MM.1S (cell line): Measurements from ENCODE around the gene GZMA.
"Not testable (repeated sequence)": the region's sequence is repeated elsewhere in the genome, so short reads cannot be mapped to it uniquely, and the experiment has no call there.

Source experiments
- DNase-seq: peaks from one replicate; pipeline ENCODE4 v3.0.0-alpha.2; 2015
- H2AFZ ChIP-seq: fragments of 300-600 bp; sonication (generic); 2 replicates; pipeline ENCODE4 v1.6.0; 2016; ENCODE audit warnings: antibody characterized with exemption, low read length
- H3F3A ChIP-seq: fragments of 300-600 bp; sonication (generic); 2 replicates; pipeline ENCODE4 v1.6.1; 2016; ENCODE audit warnings: mild to moderate bottlenecking, antibody characterized with exemption, low read length, moderate library complexity, mixed read lengths; ENCODE audit not compliant: insufficient read depth
- H3K27ac ChIP-seq: fragments of 300-600 bp; sonication (generic); 2 replicates; pipeline ENCODE4 v1.5.1; 2016; ENCODE audit warnings: mild to moderate bottlenecking, low read length
- H3K27me3 ChIP-seq: fragments of 300-600 bp; sonication (generic); replicated peaks from 2 replicates; pipeline ENCODE4 v1.6.0; 2016; ENCODE audit warnings: low read length; ENCODE audit not compliant: insufficient read depth
- H3K36me3 ChIP-seq: fragments of 300-600 bp; sonication (generic); replicated peaks from 2 replicates; pipeline ENCODE4 v1.6.1; 2016; ENCODE audit warnings: mild to moderate bottlenecking, low read length, mixed read lengths; ENCODE audit not compliant: insufficient read depth
- H3K4me1 ChIP-seq: fragments of 300-600 bp; sonication (generic); 2 replicates; pipeline ENCODE4 v1.6.1; 2016; ENCODE audit warnings: low read length, mixed read lengths
- H3K4me2 ChIP-seq: fragments of 300-600 bp; sonication (generic); 2 replicates; pipeline ENCODE4 v1.6.0; 2016; ENCODE audit warnings: low read depth, low read length
- H3K4me3 ChIP-seq: fragments of 300-600 bp; sonication (generic); 2 replicates; pipeline ENCODE4 v1.5.1; 2016; ENCODE audit warnings: low read length, mixed read lengths
- H3K79me2 ChIP-seq: fragments of 300-600 bp; sonication (generic); 2 replicates; pipeline ENCODE4 v1.6.1; 2016; ENCODE audit warnings: mixed run types, low read length, mixed read lengths
- H3K9ac ChIP-seq: fragments of 300-600 bp; sonication (generic); 2 replicates; pipeline ENCODE4 v1.6.1; 2016; ENCODE audit warnings: low read length, mixed read lengths
- H3K9me2 ChIP-seq: fragments of 300-600 bp; sonication (generic); replicated peaks from 2 replicates; pipeline ENCODE4 v1.6.1; 2016; ENCODE audit warnings: mild to moderate bottlenecking, low read length, mixed read lengths; ENCODE audit not compliant: insufficient read depth
- H3K9me3 ChIP-seq: fragments of 300-600 bp; sonication (generic); replicated peaks from 2 replicates; pipeline ENCODE4 v1.6.1; 2016; ENCODE audit warnings: mild to moderate bottlenecking, low read length, mixed read lengths; ENCODE audit not compliant: insufficient read depth
- H4K20me1 ChIP-seq: fragments of 300-600 bp; sonication (generic); 2 replicates; pipeline ENCODE4 v1.6.1; 2016; ENCODE audit warnings: mild to moderate bottlenecking, low read length, moderate library complexity, mixed read lengths; ENCODE audit not compliant: insufficient read depth
- CTCF ChIP-seq: fragments of 300-600 bp; sonication (generic); IDR thresholded peaks from 2 replicates; pipeline ENCODE4 v1.5.1; 2016; ENCODE audit warnings: antibody characterized with exemption, low read length, mixed read lengths
- EZH2 ChIP-seq: fragments of 300-600 bp; sonication (generic); optimal IDR thresholded peaks from 2 replicates; pipeline ENCODE3; 2017; ENCODE audit warnings: low read depth, mild to moderate bottlenecking, antibody characterized with exemption, low read length, mixed read lengths
- EZH2phosphoT487 ChIP-seq: fragments of 300-600 bp; sonication (generic); IDR thresholded peaks from 2 replicates; pipeline ENCODE4 v1.6.1; 2018; ENCODE audit warnings: antibody characterized with exemption, low read length

GZMA gene

DNA sequence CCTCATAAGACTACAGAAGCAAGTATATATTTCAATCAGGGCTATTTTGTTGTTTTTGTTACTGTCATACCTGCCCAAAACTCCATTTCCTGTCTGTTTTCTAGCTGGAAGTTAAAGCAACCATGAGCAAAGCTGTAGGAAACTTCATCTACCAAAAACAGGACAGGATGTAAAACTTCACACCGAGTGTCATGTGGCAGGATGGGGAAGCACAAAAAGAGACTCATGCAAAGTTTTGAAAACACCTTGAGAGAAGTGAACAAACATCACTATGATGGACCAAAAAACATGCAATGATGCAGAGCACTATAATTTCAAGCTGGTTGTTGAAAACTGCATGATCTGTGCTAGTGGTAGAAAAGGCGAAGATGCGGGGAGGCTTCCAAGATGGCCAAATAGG lies 6.3 kb upstream of the GZMA start:
- Histone ChIP-seq H2AFZ (no peak overlapping the region), H3K27ac (no peak overlapping the region), H3K9ac (no peak overlapping the region), H3K27me3 (peaks cover 2% of the 10 kb centered on the region), H3K4me2 (no peak overlapping the region), H3K79me2 (no peaks in the 10 kb centered on the region), H3K4me3 (no peak overlapping the region), H3K36me3 (no peaks in the 10 kb centered on the region), H3K4me1 (no peaks in the 10 kb centered on the region), H3K9me3 (no peaks in the 10 kb centered on the region), H3F3A (no peaks in the 10 kb centered on the region), H4K20me1 (no peaks in the 10 kb centered on the region), H3K9me2 (no peaks in the 10 kb centered on the region)
- TF ChIP-seq CTCF (no peak), EZH2phosphoT487 (no peak), EZH2 (no peak)
- DNase-seq, result no peak

DNA sequence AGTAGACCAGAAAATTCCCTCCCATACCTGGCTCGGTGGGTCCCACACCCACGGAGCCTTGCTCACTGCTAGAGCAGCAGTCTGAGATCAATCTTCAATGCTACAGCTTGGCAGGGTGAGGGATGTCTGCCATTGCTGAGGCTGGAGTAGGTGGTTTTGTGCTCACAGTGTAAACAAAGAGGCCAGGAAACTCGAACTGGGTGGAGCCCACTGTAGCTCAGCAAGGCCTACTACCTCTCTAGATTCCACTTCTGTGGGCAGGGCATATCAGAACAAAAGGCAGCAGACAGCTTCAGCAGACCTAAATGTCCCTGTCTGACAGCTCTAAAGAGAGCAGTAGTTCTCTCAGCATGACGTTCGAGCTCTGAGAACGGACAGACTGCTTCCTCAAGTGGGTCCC lies 5.6 kb upstream of the GZMA start:
- Histone ChIP-seq H2AFZ (no peak overlapping the region), H3K27me3 (peaks cover 7% of the 10 kb centered on the region)
- peak; percentile 11 for DNase-seq

GRCh38 chr5:55101148-55101547 lies 1.3 kb upstream of the GZMA start:
- H3K27me3 ChIP-seq, result peaks cover 31% of the 10 kb centered on the region
- not testable (repeated sequence) for H3K36me3 ChIP-seq, DNase-seq, H2AFZ ChIP-seq, H3K79me2 ChIP-seq, H3K4me1 ChIP-seq, H3K4me2 ChIP-seq, H4K20me1 ChIP-seq, H3K9me3 ChIP-seq, H3K9ac ChIP-seq, H3K27ac ChIP-seq, H3K9me2 ChIP-seq, H3K4me3 ChIP-seq
- H3F3A ChIP-seq, result peaks cover 13% of the 10 kb centered on the region

More for the DNA sequence above, 5.6 kb upstream of the GZMA start:
- no peak overlapping the region for H3K4me3 ChIP-seq
- no peak overlapping the region for H3K9ac ChIP-seq
- no peaks in the 10 kb centered on the region for H3K9me3 ChIP-seq
- H3K36me3 ChIP-seq, result no peaks in the 10 kb centered on the region
- H4K20me1 ChIP-seq, result no peaks in the 10 kb centered on the region
- H3K9me2 ChIP-seq, result no peaks in the 10 kb centered on the region
- TF ChIP-seq EZH2phosphoT487, result no peak
- TF ChIP-seq EZH2, result no peak
- no peak for TF ChIP-seq CTCF
- H3K4me1 ChIP-seq, result peaks cover under 1% of the 10 kb centered on the region; the same call in 1 of the 2 replicates
- H3K79me2 ChIP-seq, result no peaks in the 10 kb centered on the region
- H3K4me2 ChIP-seq, result no peak overlapping the region
- peaks cover 4% of the 10 kb centered on the region for H3F3A ChIP-seq
- H3K27ac ChIP-seq, result no peak overlapping the region

GRCh38 chr5:55101556-55102276 lies 730 bp upstream of the GZMA start:
- H2AFZ ChIP-seq, result no peak overlapping the region
- no peak overlapping the region for H3K27ac ChIP-seq
- H4K20me1 ChIP-seq, result no peaks in the 10 kb centered on the region
- peaks cover 10% of the 10 kb centered on the region for H3K4me1 ChIP-seq
- H3K4me3 ChIP-seq, result no peak overlapping the region
- no peaks in the 10 kb centered on the region for H3K79me2 ChIP-seq
- peak; percentile 21 for DNase-seq
- TF ChIP-seq CTCF (no peak), EZH2phosphoT487 (no peak), EZH2 (no peak)
- H3K27me3 ChIP-seq, result peaks cover 31% of the 10 kb centered on the region
- H3K9me3 ChIP-seq, result no peaks in the 10 kb centered on the region
- H3K36me3 ChIP-seq, result no peaks in the 10 kb centered on the region
- no peak overlapping the region for H3K9ac ChIP-seq
- H3F3A ChIP-seq, result peaks cover 13% of the 10 kb centered on the region
- peak overlapping the region; percentile 70; the same call in 1 of the 2 replicates for H3K4me2 ChIP-seq
- no peaks in the 10 kb centered on the region for H3K9me2 ChIP-seq
